Stimulated activated CD4-positive, alpha-beta T cell treated with anti-CD3 and anti-CD28 coated beads, Interleukin-12 subunit alpha, Interleukin-12 subunit beta, amount 100 ng/mL, for 48 hours (primary cell): Measurements from ENCODE around the gene RAET1G.
"Not testable (repeated sequence)": the region's sequence is repeated elsewhere in the genome, so short reads cannot be mapped to it uniquely, and the experiment has no call there.

Experiments
- DNase-seq, 3 donors: peaks; one replicate each; pipeline ENCODE4 v3.0.0-alpha.2; 2020; ENCODE audit warnings: low read depth in 2 of 3, low spot score in 1 of 3

RAET1G gene

GRCh38 chr6:149954328-149954983, 31.5 kb upstream of the RAET1G start:
- not testable (repeated sequence) for DNase-seq

- DNase-seq: not testable (repeated sequence)
Observed at GRCh38 chr6:149953934-149954327, 31.0 kb upstream of the RAET1G start.

- not testable (repeated sequence) for DNase-seq
Observed at GRCh38 chr6:149953390-149953789, 30.5 kb upstream of the RAET1G start.

GRCh38 chr6:149951626-149952025, 28.7 kb upstream of the RAET1G start:
- DNase-seq: no peak

- no peak for DNase-seq
Observed at GRCh38 chr6:149951096-149951495, 28.2 kb upstream of the RAET1G start.

GRCh38 chr6:149950423-149950822, 27.5 kb upstream of the RAET1G start:
- DNase-seq: no peak

- DNase-seq: no peak
Observed at GRCh38 chr6:149948616-149949015, 25.7 kb upstream of the RAET1G start.

GRCh38 chr6:149948011-149948410, 25.1 kb upstream of the RAET1G start:
- no peak for DNase-seq

- not testable (repeated sequence) for DNase-seq
Observed at GRCh38 chr6:149947533-149947932, 24.6 kb upstream of the RAET1G start.

- DNase-seq: not testable (repeated sequence)
Observed at GRCh38 chr6:149946631-149947030, 23.7 kb upstream of the RAET1G start.

GRCh38 chr6:149945276-149945675, 22.4 kb upstream of the RAET1G start:
- DNase-seq: not testable (repeated sequence)

- DNase-seq: not testable (repeated sequence)
Observed at GRCh38 chr6:149943321-149943720, 20.4 kb upstream of the RAET1G start.

GRCh38 chr6:149942461-149942829, 19.5 kb upstream of the RAET1G start:
- DNase-seq: no peak

GRCh38 chr6:149941583-149942460, 18.9 kb upstream of the RAET1G start, which contains the start of gene ULBP2:
Gene ULBP2, plus strand, starts transcription at chr6:149942014. Its CDS starts 59 bp downstream, at chr6:149942073.
- DNase-seq: peak; percentile 71 to 78 (median 75)

- no peak for DNase-seq
Observed at GRCh38 chr6:149940672-149940982, 17.7 kb upstream of the RAET1G start.

- DNase-seq: no peak
Observed at GRCh38 chr6:149939909-149940671, 17.2 kb upstream of the RAET1G start.

GRCh38 chr6:149939356-149939648, 16.4 kb upstream of the RAET1G start:
- DNase-seq: no peak

- no peak for DNase-seq
Observed at GRCh38 chr6:149938571-149939355, 15.8 kb upstream of the RAET1G start.

GRCh38 chr6:149938013-149938570, 15.2 kb upstream of the RAET1G start:
- not testable (repeated sequence) for DNase-seq

- no peak for DNase-seq
Observed at GRCh38 chr6:149936743-149937142, 13.8 kb upstream of the RAET1G start.

GRCh38 chr6:149935668-149936067, 12.7 kb upstream of the RAET1G start:
- no peak for DNase-seq
